Neural progenitor cell (in vitro differentiated cells): ENCODE measurements around the gene C8G. TPM values are rescaled to one million over a fixed set of nuclear protein-coding genes. Genes with fewer than 3 reads are reported as not detected.

Experiments used
- DNase-seq: peaks from one replicate; pipeline ENCODE4 v3.0.0-alpha.2; 2016; ENCODE audit warnings: low spot score
- H2AFZ ChIP-seq: fragments of 200-600 bp; sonication (generic); replicated peaks from 2 replicates; pipeline ENCODE4 v1.6.1; 2016; ENCODE audit warnings: antibody characterized with exemption
- H3F3A ChIP-seq: fragments of 200-600 bp; sonication (generic); 2 replicates; pipeline ENCODE4 v1.6.1; 2016; ENCODE audit warnings: antibody characterized with exemption, low read depth
- H3K27ac ChIP-seq: fragments of 200-600 bp; sonication (generic); 2 replicates; pipeline ENCODE4 v1.5.1; 2016; ENCODE audit warnings: mild to moderate bottlenecking
- H3K27me3 ChIP-seq: fragments of 200-600 bp; sonication (generic); 2 replicates; pipeline ENCODE4 v1.6.1; 2016; ENCODE audit warnings: mild to moderate bottlenecking, moderate library complexity
- H3K36me3 ChIP-seq: fragments of 200-600 bp; sonication (generic); 2 replicates; pipeline ENCODE4 v1.5.1; 2016
- H3K4me1 ChIP-seq: fragments of 200-600 bp; sonication (generic); 2 replicates; pipeline ENCODE4 v1.6.1; 2016; ENCODE audit warnings: mixed run types
- H3K4me2 ChIP-seq: fragments of 200-600 bp; sonication (generic); 2 replicates; pipeline ENCODE4 v1.6.1; 2016
- H3K4me3 ChIP-seq: fragments of 200-600 bp; sonication (generic); 2 replicates; pipeline ENCODE4 v1.5.1; 2016
- H3K79me2 ChIP-seq: fragments of 200-600 bp; sonication (generic); 2 replicates; pipeline ENCODE4 v1.6.1; 2016; ENCODE audit warnings: low read depth
- H3K9ac ChIP-seq: fragments of 200-600 bp; sonication (generic); 2 replicates; pipeline ENCODE4 v1.6.1; 2016
- H3K9me3 ChIP-seq: fragments of 200-600 bp; sonication (generic); 2 replicates; pipeline ENCODE4 v1.5.1; 2016; ENCODE audit warnings: low read depth
- H4K20me1 ChIP-seq: fragments of 200-600 bp; sonication (generic); 2 replicates; pipeline ENCODE4 v1.6.1; 2016; ENCODE audit warnings: low read depth
- H3K27ac Mint-ChIP-seq: 3 replicates; pipeline ENCODE4 v1.8.0; 2021; ENCODE audit warnings: mixed read lengths
- H3K27me3 Mint-ChIP-seq: 2 replicates; pipeline ENCODE4 v1.8.0; 2022; ENCODE audit warnings: low read depth, mild to moderate bottlenecking, inconsistent platforms, moderate library complexity, mixed read lengths; ENCODE audit not compliant: insufficient read depth
- H3K36me3 Mint-ChIP-seq: 3 replicates; pipeline ENCODE4 v1.8.0; 2021; ENCODE audit warnings: mixed read lengths
- H3K4me1 Mint-ChIP-seq: 3 replicates; pipeline ENCODE4 v1.8.0; 2021; ENCODE audit warnings: mixed read lengths
- H3K4me3 Mint-ChIP-seq: 3 replicates; pipeline ENCODE4 v1.8.0; 2021; ENCODE audit warnings: mild to moderate bottlenecking, moderate library complexity, mixed read lengths
- H3K9me3 Mint-ChIP-seq: 3 replicates; pipeline ENCODE4 v1.8.0; 2020; ENCODE audit warnings: mixed read lengths
- CTCF ChIP-seq: fragments of 200-600 bp; sonication (generic); IDR thresholded peaks from 2 replicates; pipeline ENCODE4 v1.5.1; 2017; ENCODE audit warnings: antibody characterized with exemption, mild to moderate bottlenecking
- EZH2 ChIP-seq: fragments of 200-600 bp; sonication (generic); IDR thresholded peaks from 2 replicates; pipeline ENCODE4 v1.6.1; 2017; ENCODE audit warnings: antibody characterized with exemption, mild to moderate bottlenecking, moderate library complexity
- EZH2phosphoT487 ChIP-seq: fragments of 200-600 bp; sonication (generic); IDR thresholded peaks from 2 replicates; pipeline ENCODE4 v1.6.1; 2017; ENCODE audit warnings: antibody characterized with exemption
- total RNA-seq: library from RNA; depleted of rRNA; stranded (reverse); fragments of >200 nt; gene quantifications from 2 replicates; pipeline ENCODE4 v1.2.3, GENCODE V29; 2015; ENCODE audit warnings: low replicate concordance

The C8G gene
- total RNA-seq, 1 donor from 2014 or later = not detected

- Mint-ChIP-seq H3K9me3 (no peaks in the 10 kb centered on the region), H3K36me3 (peaks cover 31% of the 10 kb centered on the region), H3K4me1 (peaks cover 3% of the 10 kb centered on the region), H3K27ac (no peak overlapping the region), H3K4me3 (no peak overlapping the region), H3K27me3 (peaks cover 9% of the 10 kb centered on the region)
- H4K20me1 ChIP-seq = peaks cover 9% of the 10 kb centered on the region
- peaks cover 4% of the 10 kb centered on the region for H3F3A ChIP-seq
- no peak overlapping the region for H3K4me3 ChIP-seq
- H3K36me3 ChIP-seq = no peaks in the 10 kb centered on the region
- no peak overlapping the region for H2AFZ ChIP-seq
- H3K27me3 ChIP-seq = no peaks in the 10 kb centered on the region
- H3K79me2 ChIP-seq = no peaks in the 10 kb centered on the region
- no peak overlapping the region for H3K9ac ChIP-seq
- no peaks in the 10 kb centered on the region for H3K4me1 ChIP-seq
- no peak for DNase-seq
- TF ChIP-seq EZH2phosphoT487 (no peak), CTCF (no peak), EZH2 (no peak)
- H3K9me3 ChIP-seq = no peaks in the 10 kb centered on the region
- no peak overlapping the region for H3K4me2 ChIP-seq
- H3K27ac ChIP-seq = no peak overlapping the region
Measured at GRCh38 chr9:136937186-136938001, 7.6 kb upstream of the C8G start.

GRCh38 chr9:136939431-136939995 lies 5.5 kb upstream of the C8G start:
- no peaks in the 10 kb centered on the region for H3K36me3 ChIP-seq

DNA sequence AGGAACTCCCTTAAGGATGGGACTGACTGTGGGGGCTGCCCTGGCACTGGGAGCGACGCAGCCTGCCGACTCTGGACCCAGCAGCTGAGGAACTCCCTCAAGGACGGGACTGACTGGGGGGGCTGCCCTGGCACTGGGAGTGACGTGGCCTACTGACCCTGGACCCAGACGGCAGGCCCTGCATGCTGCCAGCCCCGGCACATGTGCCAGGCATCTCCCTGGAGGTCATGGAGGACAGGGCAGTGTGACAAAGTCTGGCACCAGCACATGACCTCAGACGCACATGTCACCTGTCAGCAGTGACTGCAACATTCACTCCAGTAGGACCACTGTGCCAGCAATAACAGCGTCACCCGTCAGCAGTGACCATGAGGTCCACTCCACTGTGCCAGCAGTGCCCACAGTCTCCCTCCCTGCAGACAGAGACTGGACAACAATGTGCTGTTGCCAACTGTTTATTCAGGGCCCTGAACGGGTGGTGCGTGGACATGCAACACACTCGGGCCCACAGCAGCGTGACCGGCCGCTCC lies 5.0 kb upstream of the C8G start:
- Histone ChIP-seq H3K4me1 (no peaks in the 10 kb centered on the region), H3K79me2 (peaks cover 10% of the 10 kb centered on the region), H2AFZ (no peak overlapping the region), H3K4me2 (no peak overlapping the region), H3K27ac (no peak overlapping the region), H4K20me1 (peaks cover 25% of the 10 kb centered on the region), H3K27me3 (no peaks in the 10 kb centered on the region), H3K36me3 (no peaks in the 10 kb centered on the region), H3F3A (peaks cover 4% of the 10 kb centered on the region), H3K9ac (no peak overlapping the region), H3K4me3 (no peak overlapping the region), H3K9me3 (no peaks in the 10 kb centered on the region)
- Mint-ChIP-seq H3K36me3 (peaks cover 17% of the 10 kb centered on the region), H3K4me1 (peaks cover 3% of the 10 kb centered on the region), H3K27ac (no peak overlapping the region), H3K4me3 (no peak overlapping the region), H3K9me3 (no peaks in the 10 kb centered on the region), H3K27me3 (peaks cover 10% of the 10 kb centered on the region)
- DNase-seq = no peak
- no peak for TF ChIP-seq EZH2
- TF ChIP-seq CTCF = no peak
- TF ChIP-seq EZH2phosphoT487 = no peak

More at GRCh38 chr9:136939431-136939995, 5.5 kb upstream of the C8G start:
- DNase-seq = no peak
- Histone ChIP-seq H3K4me1 (no peaks in the 10 kb centered on the region), H2AFZ (no peak overlapping the region), H3K9ac (no peak overlapping the region), H3K4me3 (no peak overlapping the region), H4K20me1 (peaks cover 25% of the 10 kb centered on the region), H3F3A (peaks cover 4% of the 10 kb centered on the region), H3K79me2 (peaks cover 10% of the 10 kb centered on the region), H3K27ac (no peak overlapping the region), H3K27me3 (no peaks in the 10 kb centered on the region), H3K9me3 (no peaks in the 10 kb centered on the region), H3K4me2 (no peak overlapping the region)
- Mint-ChIP-seq H3K4me3 (no peak overlapping the region), H3K36me3 (peaks cover 19% of the 10 kb centered on the region), H3K4me1 (peaks cover 3% of the 10 kb centered on the region), H3K27ac (no peak overlapping the region), H3K27me3 (peaks cover 10% of the 10 kb centered on the region), H3K9me3 (no peaks in the 10 kb centered on the region)
- TF ChIP-seq EZH2phosphoT487 = no peak
- no peak for TF ChIP-seq CTCF
- TF ChIP-seq EZH2 = no peak
